GM18858 (cell line): ENCODE results near the gene UBE2E2.

Source experiments
- ATAC-seq: cut with Tn5 transposase; IDR thresholded peaks from one replicate; pipeline ENCODE4 v1.9.1; 2021; ENCODE audit not compliant: unreplicated experiment

UBE2E2 gene

GRCh38 chr3:23501201-23501802, 298.2 kb downstream of the UBE2E2 start:
- ATAC-seq = no peak

DNA sequence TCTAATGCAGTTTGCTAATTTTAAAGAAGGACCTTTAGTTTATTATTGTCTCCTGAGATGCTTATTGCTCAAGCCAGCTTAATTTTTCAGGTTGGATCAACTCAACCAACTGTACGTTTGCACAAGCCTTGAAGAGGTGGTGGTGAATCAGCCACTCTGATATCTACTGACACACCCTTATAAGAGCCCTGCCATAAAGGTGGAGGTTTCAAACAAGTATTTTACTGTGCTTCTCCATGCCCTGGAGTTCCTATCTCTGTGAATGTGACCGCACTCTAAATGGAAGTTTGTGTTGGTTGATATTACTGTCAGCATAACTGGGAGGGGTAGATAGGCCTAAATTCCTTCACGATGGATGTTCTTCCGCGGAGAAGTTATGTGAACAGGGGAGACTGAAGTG, 305.3 kb downstream of the UBE2E2 start:
- ATAC-seq = no peak

- ATAC-seq = no peak
Measured at GRCh38 chr3:23518441-23518840, 315.3 kb downstream of the UBE2E2 start.

DNA sequence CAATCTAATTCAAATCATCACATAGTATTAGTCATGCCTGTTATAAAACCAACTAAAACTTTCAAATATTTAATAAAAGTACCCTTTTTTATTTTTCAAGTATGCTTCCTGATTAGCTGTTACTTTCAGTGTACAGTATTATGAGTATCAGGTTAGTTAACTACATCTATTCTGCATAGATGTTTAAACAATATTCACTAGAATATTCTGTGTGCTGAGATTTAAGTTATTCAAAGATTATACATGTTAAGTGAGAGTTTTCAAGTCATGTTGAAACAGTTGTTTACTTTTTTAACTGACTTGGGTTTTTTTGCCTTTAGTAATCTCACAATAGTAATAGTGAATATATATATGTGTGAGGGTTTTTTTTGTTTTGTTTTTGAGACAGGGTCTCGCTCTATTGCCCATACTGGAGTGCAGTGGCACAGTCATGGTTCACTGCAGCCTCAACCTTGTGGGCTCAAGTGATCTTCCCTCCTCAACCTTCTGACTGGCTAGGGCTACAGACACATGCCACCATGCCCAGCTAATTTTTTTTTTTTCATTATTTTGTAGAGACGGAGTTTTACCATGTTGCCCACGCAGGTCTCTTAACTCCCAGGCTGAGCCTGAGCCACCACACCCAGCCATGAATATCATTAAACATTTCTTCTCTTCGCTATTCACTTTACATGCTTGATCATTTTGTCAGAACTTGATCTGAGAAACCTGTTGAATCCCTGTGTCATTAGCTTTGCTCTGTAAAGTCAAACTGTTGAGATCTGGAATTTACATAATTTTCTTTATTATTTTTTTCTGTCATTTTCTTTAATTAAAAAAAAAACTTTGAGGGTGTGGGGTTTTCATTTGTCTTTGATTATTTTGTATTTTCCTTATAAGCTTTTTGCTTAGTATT, 316.4 kb downstream of the UBE2E2 start:
- peak; percentile 85 for ATAC-seq

DNA sequence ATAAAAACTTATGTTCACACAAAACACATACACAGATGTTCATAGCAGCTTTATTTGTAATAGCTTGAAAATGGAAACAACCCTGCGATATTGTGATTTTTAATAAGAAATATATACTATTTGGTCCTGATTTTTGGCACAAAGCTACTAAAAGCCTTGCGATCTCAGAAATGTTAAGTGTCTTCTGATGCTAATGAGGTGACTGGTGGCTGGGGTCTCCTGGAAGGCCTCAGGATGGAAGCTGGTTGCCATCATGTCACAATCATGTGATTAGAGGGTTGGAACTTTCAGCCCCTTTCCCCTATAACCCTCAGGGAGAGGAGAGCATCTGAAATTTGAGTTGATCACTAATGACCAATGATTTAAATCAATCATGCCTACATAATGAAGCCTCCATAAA, 324.2 kb downstream of the UBE2E2 start:
- ATAC-seq = no peak

DNA sequence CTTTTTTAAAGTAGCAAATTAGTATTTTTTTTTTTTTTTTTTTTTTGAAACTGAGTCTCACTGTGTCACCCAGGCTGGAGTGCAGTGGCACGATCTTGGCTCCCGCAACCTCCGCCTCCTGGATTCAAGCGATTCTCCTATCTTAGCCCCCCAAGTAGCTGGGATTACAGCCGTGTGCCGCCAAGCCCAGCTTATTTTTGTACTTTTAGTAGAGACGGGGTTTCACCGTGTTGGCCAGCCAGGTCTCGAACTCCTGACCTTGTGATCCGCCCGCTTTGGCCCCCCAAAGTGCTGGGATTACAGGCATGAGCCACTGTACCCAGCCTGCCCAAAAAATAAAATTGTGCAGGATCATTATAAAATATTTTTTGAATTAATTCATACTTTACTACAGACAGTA, 330.5 kb downstream of the UBE2E2 start:
- ATAC-seq = no peak

GRCh38 chr3:23533996-23534395, 330.9 kb downstream of the UBE2E2 start:
- no peak for ATAC-seq

- ATAC-seq = no peak
Measured at GRCh38 chr3:23537101-23537551, 334.0 kb downstream of the UBE2E2 start.

DNA sequence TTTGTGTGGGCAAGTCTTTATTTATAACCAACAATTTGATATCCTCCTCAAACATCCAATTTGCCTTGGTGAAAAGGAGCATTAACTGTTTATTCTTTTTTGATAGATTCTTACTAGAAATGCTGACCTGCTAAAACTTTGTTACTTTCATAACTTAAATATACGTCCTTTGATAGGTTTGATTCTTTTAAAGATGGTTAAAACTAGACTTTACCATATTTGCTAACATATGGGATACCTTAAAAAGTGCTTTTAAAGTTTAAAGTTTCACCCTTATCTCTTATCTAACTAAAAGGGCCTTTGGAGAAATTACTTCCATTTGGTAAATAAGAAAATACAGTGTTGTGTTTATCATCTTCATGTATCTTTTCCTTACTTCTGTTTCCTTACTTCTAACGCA, 336.1 kb downstream of the UBE2E2 start:
- no peak for ATAC-seq

GRCh38 chr3:23540600-23540999, 337.5 kb downstream of the UBE2E2 start:
- no peak for ATAC-seq

DNA sequence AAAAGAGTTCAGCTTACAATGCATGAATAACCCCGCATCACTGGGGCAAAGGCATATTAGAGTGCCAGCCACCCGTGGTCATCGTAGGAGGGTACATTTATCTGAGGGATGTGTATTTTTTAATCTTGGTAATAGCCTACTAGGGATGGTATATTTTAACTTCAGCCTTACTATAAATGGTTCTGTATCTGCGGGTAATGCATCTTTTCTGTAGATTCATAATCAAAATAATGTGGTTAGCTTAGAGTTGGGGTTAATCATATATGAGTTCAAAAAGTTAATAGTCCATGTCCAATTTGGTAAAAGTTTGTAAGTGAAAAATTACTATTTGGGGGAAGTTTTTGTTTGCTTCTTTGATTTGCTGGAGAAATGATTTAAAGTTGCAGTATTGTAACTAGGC, 339.0 kb downstream of the UBE2E2 start:
- no peak for ATAC-seq

DNA sequence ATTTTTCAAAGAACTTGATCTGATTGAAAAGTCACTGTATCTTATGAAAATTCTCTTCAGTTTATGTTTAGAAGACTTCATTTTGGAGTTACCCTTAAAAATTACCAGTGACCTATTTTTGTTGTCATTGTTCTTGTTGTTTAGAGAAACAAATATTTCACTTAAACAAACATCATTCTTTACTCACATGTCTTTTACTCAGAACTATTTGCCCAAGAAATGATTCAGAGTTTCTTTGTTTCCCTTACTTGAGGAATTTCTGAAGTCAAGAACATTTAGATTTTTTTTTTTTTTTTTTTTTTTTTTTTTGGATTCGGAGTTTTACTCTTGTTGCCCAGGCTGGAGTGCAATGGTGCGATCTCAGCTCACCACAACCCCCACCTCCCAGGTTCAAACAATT, 343.1 kb downstream of the UBE2E2 start:
- no peak for ATAC-seq

GRCh38 chr3:23547905-23548650, 345.0 kb downstream of the UBE2E2 start:
- ATAC-seq = no peak

DNA sequence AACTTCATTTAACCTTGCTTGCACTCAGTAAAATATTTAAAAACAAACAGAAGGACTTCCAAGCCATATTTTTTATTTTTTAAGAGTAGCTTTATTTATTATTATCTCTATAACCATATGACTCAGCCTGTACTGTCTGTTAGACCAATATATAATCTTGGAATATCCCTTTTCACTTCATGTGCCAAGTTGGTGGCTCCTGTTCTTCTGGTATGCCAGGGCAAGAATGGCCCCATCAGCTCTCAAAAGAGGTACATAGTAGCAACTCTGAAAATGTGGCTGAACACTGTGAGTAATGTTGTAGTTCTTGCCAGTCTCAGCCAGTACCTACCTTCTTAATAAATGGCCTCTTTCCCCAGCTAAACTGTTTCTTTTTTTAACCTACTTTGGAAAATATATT, 345.6 kb downstream of the UBE2E2 start:
- no peak for ATAC-seq

DNA sequence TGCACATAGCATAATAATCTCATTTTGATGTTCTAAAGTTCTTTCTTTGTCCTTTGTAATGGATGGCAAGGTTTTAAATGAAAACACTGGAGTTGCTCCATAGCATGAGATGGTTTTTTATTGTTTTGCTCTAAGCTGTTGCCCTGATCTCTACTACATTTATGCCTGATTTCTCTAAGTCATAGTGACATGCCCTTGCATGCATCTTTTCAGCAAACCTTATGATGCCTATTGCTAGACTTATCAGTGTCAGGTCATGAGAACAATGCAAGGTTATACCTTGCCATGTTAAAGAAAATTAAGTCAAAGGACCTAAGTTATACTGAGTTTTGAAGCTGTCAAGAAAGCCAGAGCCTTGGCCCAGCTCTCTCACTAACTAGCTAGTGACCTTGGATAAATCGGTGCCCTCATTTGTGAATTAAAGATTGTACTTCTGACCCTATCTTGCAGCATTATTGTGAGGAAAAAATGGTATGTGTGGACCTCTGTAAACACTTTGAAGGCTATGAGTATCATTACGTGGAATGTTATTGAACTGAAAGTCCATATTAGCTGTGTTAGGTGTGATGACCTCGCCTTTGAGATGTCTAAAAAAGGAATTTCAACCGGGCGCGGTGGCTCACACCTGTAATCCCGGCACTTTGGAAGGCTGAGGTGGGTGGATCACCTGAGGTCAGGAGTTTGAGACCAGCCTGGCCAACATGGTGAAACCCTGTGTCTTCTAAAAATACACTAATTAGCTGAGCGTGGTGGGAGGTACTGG, 346.2 kb downstream of the UBE2E2 start:
- no peak for ATAC-seq

DNA sequence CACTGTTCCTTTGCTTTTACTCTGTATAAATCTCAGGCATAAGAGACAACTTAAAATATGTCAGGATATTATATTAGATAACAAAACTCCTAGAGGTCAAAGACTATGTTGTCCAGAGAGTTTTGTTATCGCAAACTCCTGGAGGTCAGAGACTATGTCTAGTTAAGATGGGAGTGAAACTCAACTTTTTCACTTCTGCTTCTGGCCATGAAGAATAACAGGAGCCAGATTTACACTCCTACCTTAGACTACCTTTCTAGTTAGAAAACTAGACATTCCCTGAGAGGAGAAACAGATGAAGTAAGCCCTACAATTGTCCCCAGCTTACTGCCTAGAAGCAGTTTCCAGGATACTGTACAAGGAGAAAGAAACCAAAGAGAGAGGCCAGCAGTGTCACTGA, 347.3 kb downstream of the UBE2E2 start:
- peak; percentile 79 for ATAC-seq

- no peak for ATAC-seq
Measured at GRCh38 chr3:23552506-23552905, 349.4 kb downstream of the UBE2E2 start.

- no peak for ATAC-seq
Measured at GRCh38 chr3:23553353-23553752, 350.2 kb downstream of the UBE2E2 start.

- ATAC-seq = no peak
Measured at GRCh38 chr3:23565041-23565775, 362.1 kb downstream of the UBE2E2 start.

GRCh38 chr3:23566499-23566898, 363.4 kb downstream of the UBE2E2 start:
- no peak for ATAC-seq
